Measurements from ENCODE around the gene UNKL. TPM values are rescaled to one million over a fixed set of nuclear protein-coding genes. Genes with fewer than 3 reads are reported as not detected.

The UNKL gene
- total and polyA plus RNA-seq, 8 donors, result 4.8 to 75.0 (median 28.2) TPM

DNA sequence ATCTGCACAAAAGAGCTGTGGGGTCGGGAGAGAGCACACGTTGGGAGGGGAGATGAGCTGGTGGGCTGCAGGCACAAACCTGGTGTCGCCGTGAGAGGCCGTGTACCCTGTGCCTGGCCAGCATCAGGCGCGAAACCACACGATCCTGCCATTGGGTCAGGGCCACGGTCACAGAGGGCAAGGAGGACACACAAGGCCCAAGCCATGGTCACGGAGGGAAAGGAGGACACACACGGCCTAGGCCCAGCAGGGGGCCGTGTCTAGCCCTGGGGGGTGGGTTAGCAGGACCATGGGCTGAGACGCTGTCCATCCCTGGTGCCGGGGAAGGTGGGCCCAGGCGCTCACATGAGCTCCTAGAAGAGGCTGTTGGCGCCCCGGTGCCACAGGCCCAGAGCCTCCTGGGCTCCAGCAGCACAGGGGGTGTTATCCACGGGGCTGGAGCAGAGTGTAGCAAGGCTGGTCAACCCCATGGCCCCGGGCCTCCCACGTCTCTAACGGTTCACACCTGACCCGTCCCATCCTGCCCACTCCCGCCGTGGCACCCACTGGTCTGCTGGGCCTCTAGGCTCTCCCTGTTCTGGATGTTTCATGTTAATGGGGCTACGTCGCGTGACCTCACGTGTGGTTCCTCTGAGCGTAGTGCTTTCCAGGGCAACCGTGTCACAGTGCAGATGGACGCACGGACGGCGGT is 37.3 kb upstream of the UNKL start:
- H3K4me3 ChIP-seq, result no peak overlapping the region
- H3K4me1 ChIP-seq, result no peaks in the 10 kb centered on the region
- no peaks in the 10 kb centered on the region for H3K9me3 ChIP-seq
- no peak for DNase-seq
- 91 to 96% (median 94%) methylated on average over 26 to 34 of the region's 34 CpGs for WGBS, 5 donors
- no peak overlapping the region for H3K27ac ChIP-seq
- no peaks in the 10 kb centered on the region for H3K27me3 ChIP-seq
- TF ChIP-seq EP300 (IDR thresholded peaks at IDR 0.05) (no peak), POLR2A (IDR thresholded peaks at IDR 0.05) (no peak), POLR2AphosphoS5 (IDR thresholded peaks at IDR 0.05) (no peak)
- TF ChIP-seq, protein P1, sequence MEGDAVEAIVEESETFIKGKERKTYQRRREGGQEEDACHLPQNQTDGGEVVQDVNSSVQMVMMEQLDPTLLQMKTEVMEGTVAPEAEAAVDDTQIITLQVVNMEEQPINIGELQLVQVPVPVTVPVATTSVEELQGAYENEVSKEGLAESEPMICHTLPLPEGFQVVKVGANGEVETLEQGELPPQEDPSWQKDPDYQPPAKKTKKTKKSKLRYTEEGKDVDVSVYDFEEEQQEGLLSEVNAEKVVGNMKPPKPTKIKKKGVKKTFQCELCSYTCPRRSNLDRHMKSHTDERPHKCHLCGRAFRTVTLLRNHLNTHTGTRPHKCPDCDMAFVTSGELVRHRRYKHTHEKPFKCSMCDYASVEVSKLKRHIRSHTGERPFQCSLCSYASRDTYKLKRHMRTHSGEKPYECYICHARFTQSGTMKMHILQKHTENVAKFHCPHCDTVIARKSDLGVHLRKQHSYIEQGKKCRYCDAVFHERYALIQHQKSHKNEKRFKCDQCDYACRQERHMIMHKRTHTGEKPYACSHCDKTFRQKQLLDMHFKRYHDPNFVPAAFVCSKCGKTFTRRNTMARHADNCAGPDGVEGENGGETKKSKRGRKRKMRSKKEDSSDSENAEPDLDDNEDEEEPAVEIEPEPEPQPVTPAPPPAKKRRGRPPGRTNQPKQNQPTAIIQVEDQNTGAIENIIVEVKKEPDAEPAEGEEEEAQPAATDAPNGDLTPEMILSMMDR (IDR thresholded peaks at IDR 0.05), result no peak
- intact Hi-C loops (cut with DNase I; ENCODE audit: low total_unique reads), result no loop called here
- peaks cover 75 to 100% (median 100%) of the 10 kb centered on the region in 4 donors for H3K36me3 ChIP-seq

DNA sequence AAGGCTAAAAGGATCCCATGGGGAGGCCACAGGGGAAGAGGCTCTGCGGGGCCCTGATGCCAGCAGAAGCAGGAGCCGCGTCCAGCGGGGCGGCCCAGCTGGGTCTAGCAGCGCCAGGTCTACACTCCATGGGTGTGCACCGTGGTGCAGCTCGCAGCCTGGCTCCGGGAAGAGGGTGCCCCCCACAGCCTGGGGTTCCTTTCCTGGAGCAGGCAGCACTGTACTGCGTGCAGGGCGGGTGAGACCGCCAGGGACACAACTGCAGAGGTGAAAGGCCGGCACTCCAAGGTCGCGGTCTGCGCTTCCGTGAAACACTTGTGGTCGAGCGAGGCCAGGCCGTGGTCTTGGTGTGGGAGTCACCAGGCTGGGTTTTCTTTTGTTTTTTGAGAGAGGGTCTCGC is 36.3 kb upstream of the UNKL start:
- DNase-seq, result no peak
- intact Hi-C loops (cut with DNase I; ENCODE audit: low total_unique reads), result no loop called here
- Histone ChIP-seq H3K4me3 (no peak overlapping the region), H3K4me1 (no peaks in the 10 kb centered on the region), H3K9me3 (no peaks in the 10 kb centered on the region), H3K27me3 (no peaks in the 10 kb centered on the region), H3K27ac (no peak overlapping the region), H3K36me3 (peaks cover 76 to 100% (median 100%) of the 10 kb centered on the region in 4 donors)
- TF ChIP-seq, protein P1 (IDR thresholded peaks at IDR 0.05), result no peak
- TF ChIP-seq POLR2A (IDR thresholded peaks at IDR 0.05) (no peak), EP300 (IDR thresholded peaks at IDR 0.05) (no peak), POLR2AphosphoS5 (IDR thresholded peaks at IDR 0.05) (no peak)
- WGBS, 5 donors, result 89 to 97% (median 95%) methylated on average over 9 to 21 of the region's 21 CpGs

DNA sequence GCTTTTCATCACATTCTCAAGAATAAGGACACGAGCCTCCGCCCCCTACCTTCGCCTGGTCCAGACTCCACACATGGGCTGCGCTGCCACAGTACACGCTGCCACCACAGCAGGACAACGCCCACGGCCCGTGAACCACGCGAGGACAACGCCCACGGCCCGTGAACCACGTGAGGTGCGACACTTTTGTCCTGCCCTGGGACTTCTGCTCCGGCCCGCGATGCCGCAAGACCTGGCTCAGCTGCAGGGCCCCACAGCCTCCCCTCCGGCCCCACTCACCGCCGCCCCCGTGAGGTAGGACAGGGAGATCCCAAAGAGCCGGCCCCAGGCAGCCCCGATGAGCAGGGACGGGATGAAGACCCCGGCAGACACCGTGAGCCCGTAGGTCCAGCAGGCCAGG is 35.7 kb upstream of the UNKL start:
- no peak overlapping the region for H3K27ac ChIP-seq
- no peak for DNase-seq
- no peak for TF ChIP-seq POLR2A (IDR thresholded peaks at IDR 0.05)
- TF ChIP-seq EP300 (IDR thresholded peaks at IDR 0.05), result no peak
- TF ChIP-seq POLR2AphosphoS5 (IDR thresholded peaks at IDR 0.05), result no peak
- TF ChIP-seq, protein P1 (IDR thresholded peaks at IDR 0.05), result no peak
- no peaks in the 10 kb centered on the region for H3K27me3 ChIP-seq
- intact Hi-C loops (cut with DNase I; ENCODE audit: low total_unique reads), result no loop called here
- 86 to 89% (median 88%) methylated on average over 14 to 29 of the region's 29 CpGs for WGBS, 5 donors
- no peak overlapping the region for H3K4me3 ChIP-seq
- H3K36me3 ChIP-seq, result peaks cover 72 to 100% (median 100%) of the 10 kb centered on the region in 4 donors
- H3K4me1 ChIP-seq, result no peaks in the 10 kb centered on the region
- H3K9me3 ChIP-seq, result no peaks in the 10 kb centered on the region

DNA sequence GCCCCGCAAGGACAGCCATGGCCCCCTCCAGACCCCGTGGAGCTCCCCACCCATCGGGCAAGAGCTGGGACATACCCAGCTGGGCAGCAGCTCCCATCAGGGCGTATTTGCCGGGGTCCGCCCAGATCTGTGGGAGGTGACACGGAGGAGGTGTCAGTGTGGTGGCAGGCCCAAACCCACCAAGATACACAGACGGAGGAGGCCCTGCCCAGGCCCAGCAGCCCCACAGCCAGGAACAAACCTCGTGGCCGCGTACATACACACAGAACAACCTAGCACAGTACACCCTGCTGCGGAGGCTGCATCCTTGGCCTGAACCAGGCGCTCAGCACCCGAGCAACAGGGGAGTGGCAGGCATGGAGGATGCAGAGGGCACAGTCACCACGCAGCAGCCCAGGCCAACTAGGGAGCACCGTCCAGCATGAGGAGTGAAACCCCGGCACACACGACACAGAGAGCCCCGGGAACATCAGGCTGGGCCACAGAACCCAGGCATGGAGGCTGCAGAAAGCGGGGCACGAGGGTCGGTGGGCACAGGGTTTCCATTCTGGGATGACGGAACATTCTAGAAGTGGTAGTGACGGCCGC is 34.8 kb upstream of the UNKL start:
- WGBS, 5 donors, result 95 to 97% (median 96%) methylated on average over 15 to 25 of the region's 25 CpGs
- Histone ChIP-seq H3K9me3 (no peaks in the 10 kb centered on the region), H3K4me3 (no peak overlapping the region), H3K27me3 (no peaks in the 10 kb centered on the region), H3K4me1 (no peaks in the 10 kb centered on the region), H3K36me3 (peaks cover 64 to 93% (median 93%) of the 10 kb centered on the region in 4 donors), H3K27ac (no peak overlapping the region)
- TF ChIP-seq POLR2A (IDR thresholded peaks at IDR 0.05) (no peak), EP300 (IDR thresholded peaks at IDR 0.05) (no peak), POLR2AphosphoS5 (IDR thresholded peaks at IDR 0.05) (no peak)
- TF ChIP-seq, protein P1 (IDR thresholded peaks at IDR 0.05), result no peak
- DNase-seq, result no peak
- intact Hi-C loops (cut with DNase I; ENCODE audit: low total_unique reads), result no loop called here
